SHP77 (cell line): Measurements from ENCODE around the gene RFC5.
"Not testable (repeated sequence)": the region's sequence is repeated elsewhere in the genome, so short reads cannot be mapped to it uniquely, and the experiment has no call there.

ENCODE experiments used
- DNase-seq, 2 experiments: peaks; one replicate each; lab custom pipeline; 2025; lab: John Stamatoyannopoulos, UW

RFC5 gene

DNA sequence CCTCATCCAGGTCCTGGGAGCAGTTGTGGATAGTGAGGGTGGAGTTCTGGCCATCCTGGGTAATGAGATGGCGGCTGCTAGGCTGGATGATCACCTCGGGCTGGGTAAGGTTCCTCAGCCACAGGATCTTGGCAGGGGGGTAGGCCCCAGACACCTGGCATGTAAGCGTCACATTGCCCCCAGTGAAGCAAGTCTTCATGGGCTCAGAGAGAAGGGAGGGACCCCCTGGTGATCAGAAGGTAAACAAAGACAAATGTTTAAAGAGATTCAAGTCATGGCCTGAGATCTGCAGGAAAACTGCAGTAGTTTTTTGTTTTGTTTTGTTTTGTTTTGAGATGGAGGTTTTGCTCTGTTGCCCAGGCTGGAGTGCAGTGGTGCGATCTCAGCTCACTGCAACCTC, 57.3 kb downstream of the RFC5 start:
- no peak for DNase-seq

DNA sequence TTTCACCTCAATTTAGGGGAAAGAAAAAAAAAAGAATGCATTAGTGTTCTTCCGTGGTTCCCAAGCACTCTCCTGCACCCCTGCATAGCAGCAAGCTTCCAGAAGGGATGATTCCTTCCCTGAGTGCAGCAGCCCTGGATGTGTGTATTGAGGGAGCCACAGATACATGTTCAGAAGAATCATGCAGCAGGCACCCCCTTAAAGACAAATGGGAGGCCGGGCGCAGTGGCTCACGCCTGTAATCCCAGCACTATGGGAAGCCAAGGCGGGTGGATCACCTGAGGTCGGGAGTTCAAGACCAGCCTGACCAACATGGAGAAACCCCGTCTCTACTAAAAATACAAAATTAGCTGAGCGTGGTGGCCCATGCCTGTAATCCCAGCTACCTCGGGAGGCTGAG, 65.0 kb downstream of the RFC5 start:
- not testable (repeated sequence) for DNase-seq
